PC-9 (cell line): ENCODE data around the gene OTOP1.
"Not testable (repeated sequence)": the region's sequence is repeated elsewhere in the genome, so short reads cannot be mapped to it uniquely, and the experiment has no call there.

Experiments
- EZH2 ChIP-seq: fragments of 200-600 bp; sonication (generic); IDR thresholded peaks from 2 replicates; pipeline ENCODE4 v1.8.0; 2017; ENCODE audit warnings: antibody characterized with exemption, low read depth
- TF ChIP-seq, protein P1 (sequence below): fragments of 200-600 bp; sonication (generic); conservative IDR thresholded peaks from 2 replicates; pipeline ENCODE4 v1.6.1; 2017; ENCODE audit warnings: mixed run types, antibody characterized with exemption, mild to moderate bottlenecking, moderate library complexity

DNA sequence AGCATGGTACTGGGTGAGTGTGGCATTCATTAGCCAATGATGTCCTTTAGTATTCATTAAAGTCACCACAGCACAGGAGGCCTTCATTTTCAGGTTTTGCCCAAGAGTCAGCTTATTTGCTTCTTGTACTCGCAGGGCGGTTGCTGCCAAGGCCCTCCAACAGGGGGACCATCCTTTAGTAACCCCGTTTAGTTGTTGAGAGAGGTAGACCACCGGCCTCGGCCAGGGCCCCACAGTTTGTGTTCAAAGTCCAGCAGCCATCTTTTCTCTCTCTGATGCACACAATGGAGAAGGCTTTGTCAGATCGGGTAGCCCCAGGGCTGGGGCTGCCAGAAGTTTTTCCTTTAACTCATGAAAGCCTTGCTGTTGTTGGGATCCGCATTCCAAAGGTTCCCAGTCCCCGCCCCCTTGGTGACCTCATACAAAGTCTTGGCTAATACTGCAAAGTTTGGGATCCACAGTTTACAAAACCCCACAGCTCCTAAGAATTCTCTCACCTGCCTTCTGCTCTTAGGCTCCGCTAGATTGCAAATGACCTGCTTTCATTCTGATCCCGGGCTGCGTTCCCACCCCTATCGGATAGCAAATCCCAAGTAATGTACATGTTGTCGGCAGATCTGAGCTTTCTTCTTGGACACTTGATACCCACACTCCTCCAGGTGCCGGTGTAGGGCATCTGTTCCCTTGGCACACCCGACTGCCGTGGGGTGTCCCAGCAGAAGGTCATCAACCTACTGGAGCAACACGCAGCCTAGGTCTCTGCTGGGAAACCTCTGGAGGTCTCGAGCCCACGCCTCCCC is 58.5 kb downstream of the OTOP1 start:
- TF ChIP-seq, protein P1, sequence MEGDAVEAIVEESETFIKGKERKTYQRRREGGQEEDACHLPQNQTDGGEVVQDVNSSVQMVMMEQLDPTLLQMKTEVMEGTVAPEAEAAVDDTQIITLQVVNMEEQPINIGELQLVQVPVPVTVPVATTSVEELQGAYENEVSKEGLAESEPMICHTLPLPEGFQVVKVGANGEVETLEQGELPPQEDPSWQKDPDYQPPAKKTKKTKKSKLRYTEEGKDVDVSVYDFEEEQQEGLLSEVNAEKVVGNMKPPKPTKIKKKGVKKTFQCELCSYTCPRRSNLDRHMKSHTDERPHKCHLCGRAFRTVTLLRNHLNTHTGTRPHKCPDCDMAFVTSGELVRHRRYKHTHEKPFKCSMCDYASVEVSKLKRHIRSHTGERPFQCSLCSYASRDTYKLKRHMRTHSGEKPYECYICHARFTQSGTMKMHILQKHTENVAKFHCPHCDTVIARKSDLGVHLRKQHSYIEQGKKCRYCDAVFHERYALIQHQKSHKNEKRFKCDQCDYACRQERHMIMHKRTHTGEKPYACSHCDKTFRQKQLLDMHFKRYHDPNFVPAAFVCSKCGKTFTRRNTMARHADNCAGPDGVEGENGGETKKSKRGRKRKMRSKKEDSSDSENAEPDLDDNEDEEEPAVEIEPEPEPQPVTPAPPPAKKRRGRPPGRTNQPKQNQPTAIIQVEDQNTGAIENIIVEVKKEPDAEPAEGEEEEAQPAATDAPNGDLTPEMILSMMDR: not testable (repeated sequence)
- TF ChIP-seq EZH2: not testable (repeated sequence)
